Measurements from ENCODE around the gene TRPC4AP. TPM values are rescaled to one million over a fixed set of nuclear protein-coding genes. Genes with fewer than 3 reads are reported as not detected.

Gene TRPC4AP
- total and polyA plus RNA-seq, 8 donors: 26.2 to 89.0 (median 52.4) TPM

GRCh38 chr20:34998331-34998950 is 94.2 kb downstream of the TRPC4AP start:
- Histone ChIP-seq H3K27ac (no peak overlapping the region), H3K27me3 (no peaks in the 10 kb centered on the region), H3K4me3 (no peak overlapping the region), H3K9me3 (no peaks in the 10 kb centered on the region), H3K36me3 (peaks cover 67 to 98% (median 96%) of the 10 kb centered on the region in 4 donors), H3K4me1 (peaks cover 10 to 21% (median 12%) of the 10 kb centered on the region in 4 donors)
- no peak for TF ChIP-seq EP300 (IDR thresholded peaks at IDR 0.05)
- no peak for TF ChIP-seq POLR2AphosphoS5 (IDR thresholded peaks at IDR 0.05)
- TF ChIP-seq POLR2A (IDR thresholded peaks at IDR 0.05): no peak
- TF ChIP-seq CTCF (IDR thresholded peaks at IDR 0.05): no peak
- no peak for DNase-seq
- intact Hi-C loops (cut with DNase I; ENCODE audit: low total_unique reads): no loop called here
- WGBS, 5 donors: 88 to 93% (median 92%) methylated on average over 17 to 28 of the region's 28 CpGs

- Histone ChIP-seq H3K4me1 (peaks cover 10 to 21% (median 12%) of the 10 kb centered on the region in 4 donors), H3K36me3 (peaks cover 62 to 98% (median 96%) of the 10 kb centered on the region in 4 donors), H3K4me3 (peak overlapping the region in 1 of 4 donors; percentile 3), H3K9me3 (no peaks in the 10 kb centered on the region), H3K27ac (no peak overlapping the region), H3K27me3 (no peaks in the 10 kb centered on the region)
- TF ChIP-seq CTCF (IDR thresholded peaks at IDR 0.05): no peak
- TF ChIP-seq EP300 (IDR thresholded peaks at IDR 0.05): no peak
- no peak for TF ChIP-seq POLR2A (IDR thresholded peaks at IDR 0.05)
- intact Hi-C loops (cut with DNase I; ENCODE audit: low total_unique reads): no loop called here
- WGBS, 5 donors: 64 to 90% (median 70%) methylated on average over 2 of the region's 2 CpGs
- DNase-seq: no peak
Observed at GRCh38 chr20:34997774-34998173, 94.8 kb downstream of the TRPC4AP start.

GRCh38 chr20:34997131-34997561 is 95.5 kb downstream of the TRPC4AP start:
- Histone ChIP-seq H3K4me1 (peaks cover 10 to 21% (median 12%) of the 10 kb centered on the region in 4 donors), H3K27ac (no peak overlapping the region), H3K4me3 (peak overlapping the region in 2 of 4 donors; percentile 3 to 19), H3K27me3 (no peaks in the 10 kb centered on the region), H3K36me3 (peaks cover 57 to 94% (median 91%) of the 10 kb centered on the region in 4 donors), H3K9me3 (no peaks in the 10 kb centered on the region)
- WGBS, 5 donors: 22 to 56% (median 28%) methylated on average over 27 to 39 of the region's 39 CpGs
- peak; percentile 65 to 92 for DNase-seq
- peak in 1 of 3 donors; percentile 39 for TF ChIP-seq POLR2AphosphoS5 (IDR thresholded peaks at IDR 0.05)
- TF ChIP-seq EP300 (IDR thresholded peaks at IDR 0.05): no peak
- intact Hi-C loops (cut with DNase I; ENCODE audit: low total_unique reads): no loop called here

- no peaks in the 10 kb centered on the region for H3K9me3 ChIP-seq
- no peak for DNase-seq
- H3K36me3 ChIP-seq: peaks cover 50 to 87% (median 84%) of the 10 kb centered on the region in 4 donors
- intact Hi-C loops (cut with DNase I; ENCODE audit: low total_unique reads): no loop called here
- H3K27ac ChIP-seq: no peak overlapping the region
- H3K4me1 ChIP-seq: peaks cover 10 to 21% (median 12%) of the 10 kb centered on the region in 4 donors
- no peak overlapping the region for H3K4me3 ChIP-seq
- TF ChIP-seq POLR2A (IDR thresholded peaks at IDR 0.05) (no peak), POLR2AphosphoS5 (IDR thresholded peaks at IDR 0.05) (no peak), EP300 (IDR thresholded peaks at IDR 0.05) (no peak), CTCF (IDR thresholded peaks at IDR 0.05) (no peak)
- H3K27me3 ChIP-seq: no peaks in the 10 kb centered on the region
- WGBS, 5 donors: 93 to 95% (median 95%) methylated on average over 18 to 26 of the region's 26 CpGs
Observed at GRCh38 chr20:34996243-34997028, 96.2 kb downstream of the TRPC4AP start.
